HG03432 (cell line): ENCODE measurements around the gene SCAMP1.
"Not testable (repeated sequence)": the region's sequence is repeated elsewhere in the genome, so short reads cannot be mapped to it uniquely, and the experiment has no call there.

Experiments
- ATAC-seq: cut with Tn5 transposase; IDR thresholded peaks from one replicate; pipeline ENCODE4 v1.9.1; 2021; ENCODE audit warnings: mild to moderate bottlenecking, moderate library complexity; ENCODE audit not compliant: unreplicated experiment

The SCAMP1 gene

GRCh38 chr5:78359831-78360673, at the start of gene SCAMP1:
Gene SCAMP1 (plus strand): TSS chr5:78360617. CDS start chr5:78360672, 55 bp downstream.
- peak; percentile 86 for ATAC-seq

- no peak for ATAC-seq
Observed at GRCh38 chr5:78317515-78317914, 42.9 kb upstream of the SCAMP1 start.

GRCh38 chr5:78318337-78318736, 42.1 kb upstream of the SCAMP1 start:
- ATAC-seq, result no peak

DNA sequence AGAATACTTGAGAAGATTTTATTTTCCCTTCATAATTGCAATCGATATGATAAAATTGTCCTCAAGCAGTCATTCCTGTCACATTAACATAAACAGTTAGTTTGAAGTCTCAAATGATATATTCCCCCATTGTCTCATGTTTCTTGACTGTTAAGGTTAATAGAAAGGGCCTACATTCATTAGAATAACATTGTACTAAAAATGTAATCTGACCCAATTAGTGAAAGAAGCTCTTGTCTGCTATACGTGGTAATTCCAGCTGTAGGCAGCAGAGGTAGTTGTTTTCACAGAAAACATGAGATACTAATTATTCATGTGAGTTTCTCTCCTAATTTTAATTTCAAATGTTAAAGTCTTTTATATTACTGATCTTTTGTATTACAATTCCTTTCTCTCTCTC, 40.0 kb upstream of the SCAMP1 start:
- no peak for ATAC-seq

GRCh38 chr5:78323241-78323640, 37.2 kb upstream of the SCAMP1 start:
- ATAC-seq, result no peak

DNA sequence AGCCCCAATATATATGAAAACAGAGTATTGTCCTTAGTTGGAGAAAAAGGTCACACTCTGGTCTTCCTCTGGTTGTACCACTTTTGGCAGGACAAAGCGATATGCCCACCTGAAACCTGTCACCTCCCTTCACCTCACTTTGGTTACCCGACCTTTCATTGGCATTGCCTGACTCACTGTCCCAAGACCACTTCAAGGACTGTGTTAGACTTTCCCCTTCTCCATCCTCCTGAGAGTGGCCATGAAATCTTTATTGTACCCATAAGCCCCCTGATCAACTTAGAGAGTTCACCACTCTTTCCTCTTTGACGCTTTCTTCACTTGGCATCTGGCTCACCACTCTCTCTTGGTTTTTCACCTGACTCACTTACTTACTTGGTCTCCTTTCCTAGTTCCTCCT, 33.5 kb upstream of the SCAMP1 start:
- no peak for ATAC-seq

DNA sequence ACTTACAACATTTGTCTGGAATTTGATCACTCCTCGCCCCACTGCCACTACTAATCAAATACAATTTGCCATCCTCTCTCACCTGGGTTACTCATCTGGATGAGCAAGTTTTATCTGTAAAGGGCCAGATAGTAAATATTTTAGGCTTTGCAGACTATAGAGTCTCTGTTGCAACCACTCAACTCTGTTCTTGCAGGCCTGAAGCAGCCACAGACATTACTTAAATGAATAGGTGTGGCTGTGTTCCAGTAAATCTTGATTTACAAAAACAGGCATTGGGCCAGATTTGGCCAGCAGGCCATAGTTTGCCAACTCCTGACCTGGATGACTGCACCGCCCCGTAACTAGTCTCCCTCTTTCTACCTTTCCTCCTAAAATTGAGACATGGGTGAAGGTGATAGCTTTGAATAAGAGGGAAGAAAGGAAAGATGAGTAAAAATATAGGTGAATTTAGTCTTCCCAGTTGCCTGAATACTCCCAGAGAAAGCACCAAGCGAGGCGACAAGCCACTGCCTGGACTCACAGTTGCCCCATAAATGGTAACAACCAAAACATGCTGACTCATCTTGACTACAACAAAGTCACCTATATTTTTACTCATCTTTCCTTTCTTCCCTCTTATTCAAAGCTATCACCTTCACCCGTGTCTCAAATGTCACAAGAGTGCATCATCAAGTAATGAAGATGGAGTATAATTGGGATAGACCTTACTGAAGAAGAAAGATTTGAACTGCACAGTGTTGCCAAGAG, 32.5 kb upstream of the SCAMP1 start:
- no peak for ATAC-seq

- no peak for ATAC-seq
Observed at GRCh38 chr5:78328585-78329173, 31.7 kb upstream of the SCAMP1 start.

DNA sequence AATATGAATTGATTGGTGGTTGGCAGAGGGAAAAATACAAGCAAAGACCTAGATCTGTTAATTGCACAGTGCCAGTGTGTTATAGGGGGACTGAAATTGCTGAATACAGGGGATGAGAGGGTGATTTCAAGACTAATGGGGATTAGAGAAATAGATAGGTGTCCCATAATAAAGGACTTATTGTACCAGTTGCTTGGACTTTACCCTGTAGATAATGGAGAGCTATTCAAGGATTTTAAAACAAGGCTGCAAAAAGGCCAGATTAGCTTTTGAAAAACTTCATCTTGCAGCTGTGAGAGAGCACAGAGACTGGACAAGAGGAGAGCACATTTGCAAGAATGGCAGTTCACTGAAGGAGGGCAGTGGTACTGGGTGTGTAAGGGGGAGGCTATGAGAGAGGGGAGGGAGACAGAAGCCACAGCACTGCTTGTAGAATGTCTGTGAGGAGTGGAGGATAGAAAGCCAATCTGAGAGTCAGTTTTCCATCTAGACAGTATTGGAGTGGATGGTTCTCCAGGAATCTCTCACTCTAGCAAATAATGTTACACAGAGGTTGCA, 28.8 kb upstream of the SCAMP1 start:
- no peak for ATAC-seq

- no peak for ATAC-seq
Observed at GRCh38 chr5:78334811-78335210, 25.6 kb upstream of the SCAMP1 start.

DNA sequence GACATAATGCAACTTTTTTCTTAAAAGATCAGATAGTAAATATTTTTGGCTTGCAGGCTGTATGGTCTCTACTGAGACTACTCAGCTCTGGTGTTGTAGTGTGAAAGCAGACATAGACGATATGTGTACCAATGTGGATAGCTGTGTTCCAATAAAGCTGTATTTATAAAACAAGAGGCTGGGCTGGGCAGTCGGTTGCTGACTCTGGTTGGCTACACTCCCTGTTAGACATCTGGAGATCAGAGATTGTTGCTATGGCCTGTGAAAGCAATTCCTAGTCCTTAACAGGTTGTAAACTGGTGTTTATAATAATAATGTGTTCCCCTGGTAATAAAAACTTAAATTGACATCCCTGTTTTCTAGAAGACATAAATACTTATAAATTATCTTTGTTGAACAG, 24.4 kb upstream of the SCAMP1 start:
- no peak for ATAC-seq

DNA sequence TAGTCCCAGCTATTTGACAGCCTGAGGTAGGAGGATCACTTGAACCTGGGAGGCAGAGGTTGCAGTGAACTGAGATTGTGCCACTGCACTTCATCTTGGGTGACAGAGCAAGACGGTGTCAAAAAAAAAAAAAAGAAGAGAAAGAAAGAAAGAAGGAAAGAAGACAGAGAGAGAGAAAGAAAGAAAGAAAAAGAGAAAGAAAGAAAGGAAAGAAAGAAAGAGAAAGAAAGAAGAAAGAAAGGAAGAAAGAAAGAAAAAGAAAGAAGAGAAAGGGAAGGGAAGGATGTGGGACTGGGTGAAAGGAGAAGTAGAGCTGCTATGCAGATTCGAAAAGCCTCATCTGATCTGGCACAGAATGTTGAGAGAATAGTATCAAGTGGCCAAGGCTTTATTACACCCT, 23.7 kb upstream of the SCAMP1 start:
- no peak for ATAC-seq

- no peak for ATAC-seq
Observed at GRCh38 chr5:78339617-78340436, 20.6 kb upstream of the SCAMP1 start.

- no peak for ATAC-seq
Observed at GRCh38 chr5:78341440-78341839, 19.0 kb upstream of the SCAMP1 start.

DNA sequence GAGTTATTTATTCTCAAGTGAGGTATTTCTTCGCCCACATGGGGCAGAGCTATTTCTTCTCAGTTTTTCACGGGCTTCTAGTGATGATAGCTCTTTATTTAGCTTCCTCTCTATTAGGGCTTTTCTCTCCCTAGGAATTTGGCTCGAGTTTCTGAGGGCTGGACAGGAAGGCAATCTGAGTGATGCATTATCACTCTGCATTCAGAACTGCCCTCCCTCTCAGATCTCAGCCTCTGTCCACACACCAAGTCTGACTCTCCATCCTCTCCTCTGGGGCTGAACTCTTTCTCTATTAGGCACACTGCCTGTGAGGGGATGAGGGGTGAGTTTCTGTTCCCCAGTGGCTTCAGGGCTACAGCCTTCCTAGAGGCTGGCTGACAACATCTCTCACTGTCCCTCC, 14.9 kb upstream of the SCAMP1 start:
- ATAC-seq, result no peak

- ATAC-seq, result no peak
Observed at GRCh38 chr5:78353520-78353919, 6.9 kb upstream of the SCAMP1 start.

DNA sequence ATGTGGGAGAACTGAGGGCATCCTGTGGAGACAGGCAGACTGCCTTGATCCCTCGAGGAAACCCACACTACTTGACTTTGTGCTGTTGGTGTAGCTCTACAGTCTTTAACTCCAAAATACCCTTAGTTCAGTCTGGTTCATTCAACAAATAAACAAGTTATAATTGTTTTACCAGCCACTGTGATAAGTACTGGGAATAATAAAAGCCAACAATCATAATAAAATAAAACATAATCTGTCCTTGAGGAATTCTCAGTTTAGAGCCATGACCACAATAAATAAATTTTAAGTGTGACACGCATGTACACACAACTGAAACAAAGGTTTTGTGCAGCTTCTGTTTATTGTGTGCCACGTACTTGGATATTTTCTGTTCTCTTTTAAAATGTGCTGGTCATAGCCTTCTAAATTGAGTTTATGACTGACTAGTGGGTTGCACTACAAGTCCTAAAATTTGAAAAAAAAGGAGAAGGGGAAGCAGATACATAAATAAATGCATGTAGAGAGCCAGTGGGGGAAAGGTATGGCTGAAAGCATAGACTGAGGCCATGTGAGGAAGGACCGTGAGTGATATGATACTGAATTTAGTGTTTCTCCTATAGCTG, 6.2 kb upstream of the SCAMP1 start:
- ATAC-seq, result no peak

DNA sequence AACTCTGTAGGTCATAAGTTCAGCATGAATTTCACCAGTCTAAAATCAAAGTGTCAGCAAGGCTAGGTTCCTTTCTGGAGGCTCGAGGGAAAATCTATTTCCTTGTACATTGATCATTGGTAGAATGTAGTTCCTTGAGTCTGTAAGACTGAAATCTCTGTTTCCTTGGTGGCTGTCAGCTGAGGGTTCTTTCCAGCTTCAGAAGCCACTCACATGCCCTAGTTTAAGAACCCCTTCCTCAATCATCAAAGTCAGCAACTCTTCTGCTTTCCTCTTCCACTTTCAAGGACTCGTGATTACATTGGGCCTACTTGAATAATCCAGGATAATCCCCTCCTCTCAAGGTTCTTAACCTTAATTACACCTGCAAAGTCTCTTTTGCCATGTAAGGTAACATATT, 4.9 kb upstream of the SCAMP1 start:
- ATAC-seq, result no peak

DNA sequence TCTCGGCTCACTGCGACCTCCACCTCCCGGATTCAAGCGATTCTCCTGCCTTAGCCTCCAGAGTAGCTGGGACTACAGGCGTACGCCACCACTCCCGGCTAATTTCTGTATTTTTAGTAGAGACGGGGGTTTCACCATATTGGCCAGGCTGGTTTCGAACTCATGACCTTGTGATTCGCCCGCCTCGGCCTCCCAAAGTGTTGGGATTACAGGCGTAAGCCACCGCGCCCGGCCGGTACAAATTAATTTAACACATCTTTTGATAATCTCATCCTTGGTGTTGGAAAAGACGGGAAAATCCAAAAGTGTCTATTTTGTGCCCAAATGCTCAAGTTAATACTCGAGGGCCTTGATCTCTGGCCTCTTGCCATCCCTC, 974 bp upstream of the SCAMP1 start:
- not testable (repeated sequence) for ATAC-seq

- no peak for ATAC-seq
Observed at GRCh38 chr5:78360674-78360923, 182 bp downstream of the SCAMP1 start.
